SK-N-SH (cell line): Measurements from ENCODE around the gene BTN3A1. TPM values are rescaled to one million over a fixed set of nuclear protein-coding genes. Genes with fewer than 3 reads are reported as not detected.
"Not testable (repeated sequence)": the region's sequence is repeated elsewhere in the genome, so short reads cannot be mapped to it uniquely, and the experiment has no call there.

Experiments used
- CTCF ChIA-PET: fragments of 300-600, 350-600 bp; formaldehyde crosslinking; extraction: SDS; loops from one replicate; lab custom pipeline; 2021; lab: Yijun Ruan, JAX
- POLR2A ChIA-PET: fragments of 350-600 bp; sonication (Branson Sonifier 250); formaldehyde crosslinking; extraction: SDS; loops from one replicate; lab custom pipeline; 2020; ENCODE audit warnings: antibody characterized with exemption, inconsistent platforms; lab: Yijun Ruan, JAX
- DNase-seq: peaks from one replicate; pipeline ENCODE4 v3.0.0; 2012
- H2AFZ ChIP-seq: fragments of 200-600 bp; sonication (generic); 2 replicates; pipeline ENCODE4 v1.8.1; 2016; ENCODE audit warnings: antibody characterized with exemption, mild to moderate bottlenecking, low read depth
- H3F3A ChIP-seq: fragments of 200-600 bp; sonication (generic); replicated peaks from 2 replicates; pipeline ENCODE3; 2016; ENCODE audit warnings: antibody characterized with exemption, mild to moderate bottlenecking; ENCODE audit not compliant: insufficient read depth
- H3K27ac ChIP-seq, 2 experiments: fragments of 200-500 bp in 1 of 2; fragments of 200-600 bp in 1 of 2; sonication (Bioruptor generic) in 1 of 2; sonication (generic), shearing (Covaris generic) in 1 of 2; 2 replicates each; pipeline versions ENCODE4 v1.5.1 to v1.6.1; 2014 to 2016; ENCODE audit warnings: low read depth in 2 of 2, inconsistent platforms in 1 of 2, low read length in 1 of 2, mild to moderate bottlenecking in 1 of 2, mixed read lengths in 1 of 2
- H3K27me3 ChIP-seq: fragments of 200-600 bp; sonication (generic), shearing (Covaris generic); 2 replicates; pipeline ENCODE4 v1.6.1; 2016; ENCODE audit warnings: mixed run types; ENCODE audit not compliant: insufficient read depth
- H3K36me3 ChIP-seq, 2 experiments: fragments of 200-500 bp in 1 of 2; fragments of 200-600 bp in 1 of 2; sonication (Bioruptor generic) in 1 of 2; sonication (generic) in 1 of 2; replicated peaks in 1 of 2; 2 replicates each; pipeline versions ENCODE3 to v1.5.1; 2014 to 2016; ENCODE audit warnings: low read length in 1 of 2, mild to moderate bottlenecking in 1 of 2; ENCODE audit not compliant: insufficient read depth in 2 of 2, control insufficient read depth in 1 of 2
- H3K4me1 ChIP-seq, 2 experiments: fragments of 200-500 bp in 1 of 2; fragments of 200-600 bp in 1 of 2; sonication (Bioruptor generic) in 1 of 2; sonication (generic), shearing (Covaris generic) in 1 of 2; 2 replicates each; pipeline versions ENCODE4 v1.5.1 to v1.6.1; 2014 to 2016; ENCODE audit warnings: low read depth in 1 of 2, low read length in 1 of 2, mixed run types in 1 of 2; ENCODE audit not compliant: insufficient read depth in 2 of 2, control insufficient read depth in 1 of 2
- H3K4me2 ChIP-seq: fragments of 200-600 bp; sonication (generic), shearing (Covaris generic); 2 replicates; pipeline ENCODE4 v1.6.1; 2017; ENCODE audit warnings: mixed run types
- H3K4me3 ChIP-seq, 2 experiments: fragments of 200-500 bp in 1 of 2; fragments of 200-600 bp in 1 of 2; sonication (Bioruptor generic) in 1 of 2; sonication (generic), shearing (Covaris generic) in 1 of 2; 2 replicates each; pipeline versions ENCODE4 v1.5.1 to v1.8.1; 2014 to 2016; ENCODE audit warnings: low read depth in 2 of 2, inconsistent platforms in 1 of 2, low read length in 1 of 2, mild to moderate bottlenecking in 1 of 2, mixed read lengths in 1 of 2, moderate library complexity in 1 of 2
- H3K79me2 ChIP-seq: fragments of 200-600 bp; sonication (generic); 2 replicates; pipeline ENCODE4 v1.8.1; 2017; ENCODE audit warnings: mild to moderate bottlenecking; ENCODE audit not compliant: insufficient read depth
- H3K9ac ChIP-seq: fragments of 200-600 bp; sonication (generic); 2 replicates; pipeline ENCODE4 v1.6.1; 2017; ENCODE audit warnings: mixed run types
- H3K9me2 ChIP-seq: fragments of 200-600 bp; sonication (generic); 2 replicates; pipeline ENCODE4 v1.6.1; 2017; ENCODE audit warnings: mixed run types
- H3K9me3 ChIP-seq: fragments of 200-600 bp; sonication (generic); 2 replicates; pipeline ENCODE4 v1.6.1; 2017; ENCODE audit warnings: mixed run types, mild to moderate bottlenecking, moderate library complexity
- H4K20me1 ChIP-seq: fragments of 200-600 bp; sonication (generic); 2 replicates; pipeline ENCODE4 v1.6.1; 2017; ENCODE audit warnings: mild to moderate bottlenecking, mixed run types; ENCODE audit not compliant: insufficient read depth
- FOXJ3 ChIP-seq: sonication (generic); formaldehyde crosslinking; IDR thresholded peaks from 2 replicates; pipeline ENCODE4 v1.5.1; 2020; ENCODE audit warnings: mild to moderate bottlenecking, missing genetic modification reagents
- FOXM1 ChIP-seq: IDR thresholded peaks from 2 replicates; pipeline ENCODE4 v1.4.0; 2012; ENCODE audit warnings: low read depth, mild to moderate bottlenecking
- GATA2 ChIP-seq: sonication (generic); formaldehyde crosslinking; IDR thresholded peaks from 2 replicates; pipeline ENCODE4 v1.5.0; 2020; ENCODE audit warnings: mild to moderate bottlenecking, missing genetic modification reagents
- MEF2A ChIP-seq: IDR thresholded peaks from 2 replicates; pipeline ENCODE4 v1.4.0; 2012; ENCODE audit warnings: low read depth, borderline replicate concordance
- MXI1 ChIP-seq: IDR thresholded peaks from 2 replicates; pipeline ENCODE4 v1.6.1; 2012; ENCODE audit warnings: mild to moderate bottlenecking, low read depth, low read length, improper control_type of control experiment
- PBX3 ChIP-seq: IDR thresholded peaks from 2 replicates; pipeline ENCODE4; 2012
- POLR2AphosphoS5 ChIP-seq: IDR thresholded peaks from 2 replicates; pipeline ENCODE4 v1.6.1; 2012; ENCODE audit warnings: low read depth, low read length
- RXRA ChIP-seq: IDR thresholded peaks from 2 replicates; pipeline ENCODE4 v1.4.0; 2012; ENCODE audit warnings: low read depth, mild to moderate bottlenecking, borderline replicate concordance
- SIN3A ChIP-seq: IDR thresholded peaks from 2 replicates; pipeline ENCODE4 v1.6.1; 2012; ENCODE audit warnings: low read depth, mild to moderate bottlenecking, low read length, moderate library complexity, borderline replicate concordance
- TCF12 ChIP-seq: IDR thresholded peaks from 2 replicates; pipeline ENCODE4 v1.4.0; 2012
- ZBTB33 ChIP-seq: IDR thresholded peaks from 2 replicates; pipeline ENCODE4 v1.4.0; 2012; ENCODE audit warnings: low read depth, borderline replicate concordance
- WGBS: methylation state at CpG from one replicate; pipeline ENCODE4 v1.1.6; 2017; ENCODE audit warnings: low lambda C conversion rate; 5-methylcytosine and 5-hydroxymethylcytosine counted together
- polyA plus RNA-seq, 3 experiments: library from polyadenylated mRNA; depleted of rRNA; stranded (reverse); fragments of >200 nt; gene quantifications; 2 replicates each; pipeline ENCODE4 v1.2.3, GENCODE V29; 2012

The BTN3A1 gene
- polyA plus RNA-seq, 1 of the 3 experiments (the other 2 are of a cell fraction), result 14.2 TPM

DNA sequence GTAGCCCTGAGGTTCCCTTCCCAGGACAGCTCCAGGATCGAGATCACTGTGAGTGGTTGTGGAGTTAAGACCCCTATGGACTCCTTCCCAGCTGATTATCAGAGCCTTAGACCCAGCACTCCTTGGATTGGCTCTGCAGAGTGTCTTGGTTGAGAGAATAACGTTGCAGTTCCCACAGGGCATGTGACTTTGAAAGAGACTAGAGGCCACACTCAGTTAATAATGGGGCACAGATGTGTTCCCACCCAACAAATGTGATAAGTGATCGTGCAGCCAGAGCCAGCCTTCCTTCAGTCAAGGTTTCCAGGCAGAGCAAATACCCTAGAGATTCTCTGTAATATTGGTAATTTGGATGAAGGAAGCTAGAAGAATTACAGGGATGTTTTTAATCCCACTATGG, 24.4 kb upstream of the BTN3A1 start:
- DNase-seq, result no peak
- Histone ChIP-seq H3K9me2 (no peaks in the 10 kb centered on the region), H3K36me3 (peaks cover 8 to 15% of the 10 kb centered on the region in 2 experiments), H3K27me3 (no peaks in the 10 kb centered on the region), H3K4me3 (no peak overlapping the region), H3F3A (no peaks in the 10 kb centered on the region), H2AFZ (no peak overlapping the region), H3K27ac (no peak overlapping the region; a peak in 1 of 4 replicates), H3K79me2 (no peaks in the 10 kb centered on the region), H3K9ac (no peak overlapping the region), H3K9me3 (no peaks in the 10 kb centered on the region), H4K20me1 (no peaks in the 10 kb centered on the region), H3K4me2 (no peak overlapping the region), H3K4me1 (peaks cover 0 to 3% of the 10 kb centered on the region in 2 experiments; a peak in 1 of 4 replicates)
- TF ChIP-seq RXRA (no peak), MEF2A (no peak), SIN3A (no peak), GATA2 (CRISPR knock-in tag) (no peak), FOXM1 (no peak), POLR2AphosphoS5 (no peak), FOXJ3 (CRISPR knock-in tag) (no peak), TCF12 (no peak), PBX3 (no peak), ZBTB33 (no peak), MXI1 (no peak)
- ChIA-PET POLR2A (no interaction called here), CTCF (interaction anchor here (1.0 kb wide), 1 partner anchor 12 kb away, joined by 3 read pairs; no protein-coding TSS in a partner anchor)
- WGBS, result 43% methylated on average over 3 of the region's 3 CpGs

- H3K27ac ChIP-seq, H3K9me3 ChIP-seq, H3K27me3 ChIP-seq, POLR2A ChIA-PET, H3K4me2 ChIP-seq, DNase-seq, H4K20me1 ChIP-seq, H3K4me3 ChIP-seq, H3K9ac ChIP-seq, H3K79me2 ChIP-seq, H3K4me1 ChIP-seq, H3F3A ChIP-seq, H3K9me2 ChIP-seq, H2AFZ ChIP-seq: not testable (repeated sequence)
- CTCF ChIA-PET, result interaction anchor here (1.0 kb wide), 1 partner anchor 12 kb away, joined by 3 read pairs; no protein-coding TSS in a partner anchor
- H3K36me3 ChIP-seq, result peaks cover 8 to 15% of the 10 kb centered on the region in 2 experiments
Measured at GRCh38 chr6:26378143-26378542, 23.9 kb upstream of the BTN3A1 start.
